ENCODE measurements around the gene GRK3. TPM values are rescaled to one million over a fixed set of nuclear protein-coding genes. Genes with fewer than 3 reads are reported as not detected.

Gene GRK3
- total RNA-seq, 3 donors from 2014 or later (not counting 1 experiment from before 2014, with no cell fraction given), result 2.2 to 7.2 (median 3.8) TPM

- H3K27me3 Mint-ChIP-seq (ENCODE audit: low read depth in 2 of 2), result peaks cover 4 to 8% of the 10 kb centered on the region in 2 donors
- no peak for ATAC-seq
- no peak for DNase-seq
- H3K9me3 Mint-ChIP-seq, result no peaks in the 10 kb centered on the region
- H3K4me1 ChIP-seq (ENCODE audit: control insufficient read depth, insufficient read depth, low read length), result no peaks in the 10 kb centered on the region
- H3K36me3 ChIP-seq (ENCODE audit: control insufficient read depth, insufficient read depth, low read length), result no peaks in the 10 kb centered on the region
- no peaks in the 10 kb centered on the region for H3K9me3 ChIP-seq (ENCODE audit: control insufficient read depth, insufficient read depth, low read length)
- no peak overlapping the region for H3K4me3 Mint-ChIP-seq
- no peaks in the 10 kb centered on the region for H3K36me3 Mint-ChIP-seq
- H3K27me3 ChIP-seq (ENCODE audit: control insufficient read depth, insufficient read depth, low read length), result no peaks in the 10 kb centered on the region
- intact Hi-C loops (cut with micrococcal nuclease), result no loop called here
- H3K4me1 Mint-ChIP-seq, result no peaks in the 10 kb centered on the region
- no peak overlapping the region for H3K27ac Mint-ChIP-seq
- no peak for TF ChIP-seq CTCF (IDR thresholded peaks at IDR 0.05)
- 84% methylated on average over 4 of the region's 4 CpGs for WGBS (ENCODE audit: insufficient coverage)
- H3K27ac ChIP-seq (ENCODE audit: low read length), result no peak overlapping the region
- no peak overlapping the region for H3K4me3 ChIP-seq (ENCODE audit: low read length)
Observed at GRCh38 chr22:25655371-25655935, 91.0 kb downstream of the GRK3 start.

- no peak for ATAC-seq
- Mint-ChIP-seq H3K27me3 (ENCODE audit: low read depth in 2 of 2) (peaks cover 8 to 13% of the 10 kb centered on the region in 2 donors), H3K4me1 (no peaks in the 10 kb centered on the region), H3K27ac (no peak overlapping the region), H3K36me3 (no peaks in the 10 kb centered on the region), H3K9me3 (no peaks in the 10 kb centered on the region), H3K4me3 (no peak overlapping the region)
- no peak overlapping the region for H3K4me3 ChIP-seq (ENCODE audit: low read length)
- TF ChIP-seq CTCF (IDR thresholded peaks at IDR 0.05), result no peak
- no peaks in the 10 kb centered on the region for H3K36me3 ChIP-seq (ENCODE audit: control insufficient read depth, insufficient read depth, low read length)
- intact Hi-C loops (cut with micrococcal nuclease), result no loop called here
- H3K9me3 ChIP-seq (ENCODE audit: control insufficient read depth, insufficient read depth, low read length), result no peaks in the 10 kb centered on the region
- no peak for DNase-seq
- H3K4me1 ChIP-seq (ENCODE audit: control insufficient read depth, insufficient read depth, low read length), result no peaks in the 10 kb centered on the region
- no peaks in the 10 kb centered on the region for H3K27me3 ChIP-seq (ENCODE audit: control insufficient read depth, insufficient read depth, low read length)
- H3K27ac ChIP-seq (ENCODE audit: low read length), result no peak overlapping the region
Observed at GRCh38 chr22:25656724-25657123, 92.2 kb downstream of the GRK3 start.

- Histone ChIP-seq H3K27me3 (ENCODE audit: control insufficient read depth, insufficient read depth, low read length) (no peaks in the 10 kb centered on the region), H3K27ac (ENCODE audit: low read length) (no peak overlapping the region), H3K4me3 (ENCODE audit: low read length) (no peak overlapping the region), H3K4me1 (ENCODE audit: control insufficient read depth, insufficient read depth, low read length) (no peaks in the 10 kb centered on the region), H3K9me3 (ENCODE audit: control insufficient read depth, insufficient read depth, low read length) (no peaks in the 10 kb centered on the region), H3K36me3 (ENCODE audit: control insufficient read depth, insufficient read depth, low read length) (no peaks in the 10 kb centered on the region)
- DNase-seq (no peak), ATAC-seq (no peak)
- intact Hi-C loops (cut with micrococcal nuclease), result no loop called here
- H3K4me1 Mint-ChIP-seq, result no peaks in the 10 kb centered on the region
- peaks cover 8 to 13% of the 10 kb centered on the region in 2 donors for H3K27me3 Mint-ChIP-seq (ENCODE audit: low read depth in 2 of 2)
- H3K36me3 Mint-ChIP-seq, result no peaks in the 10 kb centered on the region
- no peak overlapping the region for H3K4me3 Mint-ChIP-seq
- H3K27ac Mint-ChIP-seq, result no peak overlapping the region
- 88% methylated on average over 4 of the region's 4 CpGs for WGBS (ENCODE audit: insufficient coverage)
- TF ChIP-seq CTCF (IDR thresholded peaks at IDR 0.05), result no peak
- no peaks in the 10 kb centered on the region for H3K9me3 Mint-ChIP-seq
Observed at GRCh38 chr22:25658633-25659032, 94.2 kb downstream of the GRK3 start.

DNA sequence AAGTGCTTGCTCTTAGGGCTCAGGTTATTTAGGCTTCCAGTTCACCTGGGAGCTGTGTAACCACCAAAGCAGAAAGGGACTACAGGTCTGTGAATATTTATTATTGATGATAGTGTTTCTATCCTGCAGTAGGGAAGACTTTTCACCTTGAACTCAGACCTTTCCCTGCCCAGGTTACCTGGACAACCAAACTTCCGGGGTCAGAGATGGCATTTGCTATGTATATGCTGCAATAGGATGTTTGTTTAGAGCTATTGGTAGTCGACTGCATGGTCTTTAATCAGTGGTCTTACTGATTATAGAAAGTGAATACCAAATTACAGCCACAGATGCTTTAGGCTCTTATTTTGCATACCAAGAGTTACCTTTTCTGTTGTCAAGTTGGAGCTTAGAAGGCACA lies 94.9 kb downstream of the GRK3 start:
- WGBS (ENCODE audit: insufficient coverage), result 82% methylated on average over 2 of the region's 2 CpGs
- TF ChIP-seq CTCF (IDR thresholded peaks at IDR 0.05), result no peak
- Histone ChIP-seq H3K4me3 (ENCODE audit: low read length) (no peak overlapping the region), H3K9me3 (ENCODE audit: control insufficient read depth, insufficient read depth, low read length) (no peaks in the 10 kb centered on the region), H3K27ac (ENCODE audit: low read length) (no peak overlapping the region), H3K36me3 (ENCODE audit: control insufficient read depth, insufficient read depth, low read length) (no peaks in the 10 kb centered on the region), H3K4me1 (ENCODE audit: control insufficient read depth, insufficient read depth, low read length) (no peaks in the 10 kb centered on the region), H3K27me3 (ENCODE audit: control insufficient read depth, insufficient read depth, low read length) (no peaks in the 10 kb centered on the region)
- Mint-ChIP-seq H3K36me3 (no peaks in the 10 kb centered on the region), H3K27ac (no peak overlapping the region), H3K9me3 (no peaks in the 10 kb centered on the region), H3K27me3 (ENCODE audit: low read depth in 2 of 2) (peaks cover 8 to 13% of the 10 kb centered on the region in 2 donors), H3K4me1 (no peaks in the 10 kb centered on the region), H3K4me3 (no peak overlapping the region)
- no peak for ATAC-seq
- intact Hi-C loops (cut with micrococcal nuclease), result no loop called here
- no peak for DNase-seq
